GM19467 (cell line): ENCODE results near the gene A2M.

ENCODE experiments used
- ATAC-seq: cut with Tn5 transposase; IDR thresholded peaks from one replicate; pipeline ENCODE4 v1.9.1; 2021; ENCODE audit warnings: mild to moderate bottlenecking, moderate library complexity; ENCODE audit not compliant: unreplicated experiment

A2M gene

DNA sequence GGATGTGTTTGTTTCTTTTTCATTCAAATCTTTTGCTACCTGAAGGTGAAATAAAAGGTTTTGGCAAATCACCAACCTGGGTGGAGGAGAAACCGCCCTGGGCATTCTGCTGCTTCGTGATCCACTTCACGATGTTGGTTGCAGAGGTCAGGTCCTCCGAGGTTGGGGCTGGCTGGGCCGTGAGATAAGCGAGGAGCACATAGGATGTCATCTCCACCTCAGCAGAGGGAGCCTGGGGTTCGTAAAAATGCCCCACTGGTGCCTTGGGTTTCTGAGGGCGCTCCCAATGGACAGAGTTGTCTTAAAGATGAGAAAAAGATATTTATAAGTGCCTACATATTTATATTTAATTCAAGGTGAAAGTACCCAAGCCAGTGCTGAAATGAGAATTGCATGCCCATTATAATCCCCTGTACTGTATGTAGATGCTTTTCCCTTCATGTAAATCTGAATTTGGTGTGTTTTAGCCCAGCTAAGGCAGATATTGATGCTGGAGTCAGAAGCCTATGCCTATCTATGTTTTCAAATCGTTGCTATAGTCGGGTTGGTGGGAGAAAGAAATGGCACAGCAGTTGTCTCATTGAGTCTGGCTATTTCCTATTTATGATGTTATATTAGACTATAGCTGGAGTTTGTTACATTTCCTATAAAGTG is 41.1 kb downstream of the A2M start:
- ATAC-seq: no peak

DNA sequence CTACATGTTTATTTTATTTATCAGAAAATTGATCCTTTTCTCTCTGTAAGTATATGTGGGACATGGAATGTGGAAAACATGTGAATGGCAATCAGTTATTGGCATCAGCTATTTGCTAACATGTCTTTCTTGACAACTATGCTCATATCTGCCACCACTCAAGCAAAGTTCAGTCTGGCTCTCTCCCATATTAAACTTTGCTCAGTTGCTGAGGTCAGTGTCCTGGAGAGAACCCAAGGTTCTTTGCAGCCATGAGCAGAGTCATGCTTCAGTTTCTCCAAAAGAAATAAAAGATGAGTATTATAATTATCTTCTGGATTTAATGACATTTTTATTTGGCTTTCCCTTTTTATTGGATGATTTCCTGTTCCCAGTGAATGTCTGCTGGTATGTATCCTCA is 42.6 kb downstream of the A2M start:
- no peak for ATAC-seq

DNA sequence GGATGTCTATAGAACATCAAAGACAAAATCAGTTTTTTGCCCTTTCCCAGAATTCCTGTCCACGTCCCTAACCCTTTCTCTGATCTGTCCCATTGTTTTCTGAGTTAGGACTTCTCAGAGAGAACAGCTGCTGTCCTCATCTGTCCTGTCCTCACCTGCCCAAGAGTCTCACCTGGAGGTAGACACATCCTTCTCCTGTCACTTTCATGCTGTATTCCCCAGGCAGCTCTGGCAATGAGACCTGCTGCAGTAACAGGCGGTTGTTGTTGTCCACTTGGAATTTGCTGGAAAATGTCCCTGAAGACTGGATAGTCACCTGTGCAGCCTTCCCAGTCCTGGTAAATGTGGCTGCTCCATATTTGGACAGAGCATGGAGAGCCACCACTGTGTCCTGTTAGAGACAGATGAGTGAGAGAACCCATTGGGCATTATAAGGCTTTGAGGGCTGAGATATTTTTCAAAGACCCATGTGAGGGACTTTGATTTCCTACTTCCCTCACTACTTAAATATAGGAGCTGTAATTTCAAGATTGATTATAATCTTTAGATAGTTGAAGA is 43.2 kb downstream of the A2M start:
- ATAC-seq: no peak

DNA sequence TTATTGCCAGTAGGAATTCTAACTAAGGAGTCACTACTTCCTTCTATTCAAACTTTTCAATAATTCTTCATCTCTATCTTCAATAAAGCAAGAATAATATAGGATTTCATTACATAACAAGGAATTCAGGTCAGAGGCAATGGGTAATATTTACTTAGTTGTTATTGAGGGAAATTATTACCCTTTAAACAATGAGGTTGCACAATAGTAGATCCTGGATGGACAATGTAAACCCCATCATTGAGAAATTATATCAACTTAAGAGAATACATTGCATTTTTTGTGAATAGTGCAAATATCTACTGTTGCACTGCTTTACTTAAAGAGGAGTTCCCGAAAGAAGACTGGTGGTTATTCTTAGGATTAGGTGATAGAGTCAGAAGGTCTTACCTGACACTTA is 43.8 kb downstream of the A2M start:
- no peak for ATAC-seq

DNA sequence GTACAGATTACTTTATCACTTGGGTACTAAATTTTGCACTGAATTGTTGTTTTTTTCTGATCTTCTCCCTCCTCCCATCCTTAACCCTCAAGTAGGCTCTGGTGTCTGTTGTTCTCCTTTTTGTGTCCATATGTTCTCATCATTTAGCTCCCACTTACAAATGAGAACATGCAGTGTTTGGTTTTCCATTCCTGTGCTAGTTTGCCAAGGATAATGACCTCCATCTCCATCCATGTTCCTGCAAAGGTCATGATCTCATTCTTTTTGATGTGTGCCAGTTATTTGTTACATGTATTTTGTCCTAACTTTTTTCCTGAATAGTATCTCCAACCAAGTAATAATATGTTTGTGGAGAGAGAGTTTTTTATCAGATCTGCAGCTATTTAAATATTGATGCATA is 44.2 kb downstream of the A2M start:
- no peak for ATAC-seq

DNA sequence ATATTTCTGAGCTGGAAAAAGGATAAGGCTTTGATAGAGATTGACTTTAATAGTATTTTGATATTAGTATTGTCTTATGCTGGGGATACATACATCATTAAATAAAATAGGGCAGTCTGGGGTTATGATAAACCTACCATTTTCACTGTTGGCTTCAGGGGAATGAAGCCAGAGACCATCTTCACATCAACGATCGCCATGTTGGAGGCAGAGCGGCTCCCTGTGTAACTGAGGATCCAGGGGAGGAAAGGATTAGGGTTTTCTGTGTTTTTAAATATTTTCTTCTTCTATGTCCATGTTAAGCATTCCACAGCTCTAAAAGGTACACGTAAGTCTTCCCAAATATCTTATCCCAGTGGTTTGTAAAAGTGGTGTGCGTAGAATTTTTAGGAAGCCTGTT is 45.4 kb downstream of the A2M start:
- ATAC-seq: no peak

DNA sequence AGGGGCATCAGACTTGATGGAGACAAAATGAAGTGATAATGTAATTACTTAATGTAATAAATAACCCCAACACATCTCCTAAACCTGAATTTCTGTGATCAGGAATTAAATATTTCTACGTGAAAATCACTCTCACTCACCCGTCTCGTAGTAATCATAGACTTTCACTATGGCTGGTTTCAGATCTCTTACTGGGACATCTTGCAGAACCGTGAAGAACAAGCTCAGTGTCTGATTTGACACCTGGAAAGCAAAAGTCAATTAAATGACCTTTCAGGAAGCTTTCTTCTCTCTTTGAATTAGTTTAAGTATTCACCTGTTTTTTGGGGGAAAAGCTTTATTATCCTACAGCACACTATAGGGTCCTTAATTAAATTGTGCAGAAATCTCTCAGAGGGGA is 47.1 kb downstream of the A2M start:
- ATAC-seq: no peak

DNA sequence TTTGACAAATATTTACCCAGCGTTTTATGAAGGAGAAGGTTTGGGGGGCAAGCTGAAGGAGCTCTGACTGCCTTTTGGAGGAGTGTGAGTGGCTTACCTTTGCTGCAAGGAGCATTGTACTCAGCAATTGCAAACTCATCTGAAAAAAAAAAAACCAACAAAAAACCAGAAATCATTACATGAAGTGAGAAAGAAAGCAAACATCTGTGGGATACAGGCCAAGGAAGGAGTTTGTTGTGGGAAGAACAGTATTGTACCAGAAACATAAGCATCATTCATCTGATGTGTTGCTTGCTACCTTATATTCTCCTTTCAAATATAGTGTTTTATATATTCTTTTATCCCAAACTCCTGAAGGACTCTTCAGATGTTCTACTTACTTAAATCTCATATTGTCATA is 47.6 kb downstream of the A2M start:
- ATAC-seq: no peak

DNA sequence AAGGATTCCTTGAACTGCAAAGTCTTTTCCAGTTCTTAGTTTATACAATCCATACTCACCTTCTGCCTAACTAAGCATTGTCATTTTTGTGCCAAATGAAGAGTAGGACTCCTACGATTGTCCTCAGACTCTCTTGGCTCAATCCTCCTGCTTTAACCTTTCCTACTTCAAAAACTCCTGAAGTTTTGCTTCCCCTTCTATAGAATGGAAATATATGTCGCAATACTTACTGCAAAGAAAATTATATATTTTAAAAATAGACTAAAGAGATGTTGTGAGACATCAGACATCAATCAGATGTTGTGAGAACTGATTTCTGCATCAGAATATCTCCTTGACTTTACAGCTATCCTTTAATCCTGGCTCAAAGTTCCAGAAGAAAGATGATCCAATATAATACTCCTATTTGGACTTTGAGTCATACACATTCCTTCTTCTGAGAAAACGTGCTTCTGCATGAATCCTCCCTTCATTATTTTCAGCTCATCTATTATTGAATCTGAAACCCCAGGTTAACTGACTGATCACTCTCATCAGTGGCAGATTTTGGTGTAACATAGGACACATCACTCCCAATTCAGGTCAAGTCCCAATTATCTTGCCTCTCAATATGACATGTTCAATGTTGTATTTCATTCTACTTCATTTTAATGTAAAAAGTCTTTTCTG is 48.8 kb downstream of the A2M start:
- no peak for ATAC-seq

DNA sequence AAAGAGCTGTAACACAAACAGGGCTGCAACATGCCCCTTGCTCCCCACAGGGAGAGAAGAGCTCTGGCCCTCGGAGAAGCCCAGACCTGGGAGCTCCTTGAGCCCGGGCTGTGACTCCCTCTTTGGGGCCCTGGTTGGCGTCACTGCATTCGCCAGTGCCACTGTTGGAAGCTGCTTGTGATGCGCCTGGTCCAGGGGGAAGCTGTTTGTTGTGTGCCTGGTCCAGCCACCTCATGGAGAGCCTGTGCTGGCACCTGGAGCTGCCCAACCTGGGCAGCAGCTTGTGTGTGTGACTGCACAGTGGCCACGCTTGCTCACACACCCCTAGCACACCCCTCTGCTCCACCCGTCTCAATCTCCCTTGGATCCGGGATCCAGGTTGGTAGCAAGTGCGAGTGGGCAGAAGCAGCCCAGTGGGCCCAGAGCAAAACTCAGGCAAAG is 49.5 kb downstream of the A2M start:
- no peak for ATAC-seq

DNA sequence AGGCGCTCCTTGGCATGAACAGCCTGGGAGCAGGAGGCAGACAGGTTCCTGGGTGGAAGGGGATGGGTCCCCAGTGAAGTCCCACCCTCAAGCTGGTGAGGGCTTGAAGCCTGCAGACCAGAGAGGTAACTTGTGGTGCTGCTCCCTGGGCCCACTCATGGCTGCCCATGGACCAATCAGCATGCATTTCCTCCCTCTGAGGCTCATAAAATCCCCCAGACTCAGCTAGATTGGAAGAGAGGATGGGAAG is 50.2 kb downstream of the A2M start:
- ATAC-seq: no peak

DNA sequence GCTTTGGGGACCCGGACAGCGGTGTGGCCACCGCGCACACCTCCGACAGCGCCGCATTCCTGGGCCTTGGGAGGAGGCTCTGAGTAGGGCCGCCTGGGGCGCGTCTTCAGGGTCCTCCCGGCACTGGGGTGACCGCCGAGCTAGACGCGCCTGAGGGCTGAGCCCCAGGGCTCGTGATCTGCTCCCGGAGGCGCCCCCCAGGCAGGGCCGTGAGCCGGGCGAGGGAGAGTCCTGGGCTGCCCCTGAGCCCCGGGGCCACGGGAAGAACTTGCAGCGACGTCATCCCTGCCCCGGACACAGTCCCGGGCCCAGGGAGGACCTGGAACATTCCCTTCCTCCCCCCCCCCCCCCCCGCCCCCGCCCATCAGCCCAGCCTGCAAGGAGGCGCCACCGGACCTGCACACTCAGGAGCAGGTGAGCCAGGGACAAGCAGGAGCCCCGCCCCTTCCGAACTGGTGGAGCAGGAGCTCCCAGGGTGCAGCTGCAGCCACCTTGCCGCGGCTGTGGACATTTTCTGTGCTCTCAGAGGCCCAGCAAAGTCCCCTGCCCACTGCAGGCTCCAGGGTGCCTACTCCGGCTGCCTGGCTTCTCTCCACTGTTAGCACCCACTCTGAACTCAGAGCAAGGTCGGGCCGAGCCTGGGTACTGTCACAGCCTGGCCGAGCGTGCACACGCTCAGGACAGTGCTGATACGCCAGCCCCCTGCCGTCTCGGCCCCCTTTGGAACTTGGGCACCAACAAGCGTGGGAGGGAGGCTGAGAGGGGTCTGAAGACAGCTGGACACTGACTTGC is 50.7 kb downstream of the A2M start:
- no peak for ATAC-seq

DNA sequence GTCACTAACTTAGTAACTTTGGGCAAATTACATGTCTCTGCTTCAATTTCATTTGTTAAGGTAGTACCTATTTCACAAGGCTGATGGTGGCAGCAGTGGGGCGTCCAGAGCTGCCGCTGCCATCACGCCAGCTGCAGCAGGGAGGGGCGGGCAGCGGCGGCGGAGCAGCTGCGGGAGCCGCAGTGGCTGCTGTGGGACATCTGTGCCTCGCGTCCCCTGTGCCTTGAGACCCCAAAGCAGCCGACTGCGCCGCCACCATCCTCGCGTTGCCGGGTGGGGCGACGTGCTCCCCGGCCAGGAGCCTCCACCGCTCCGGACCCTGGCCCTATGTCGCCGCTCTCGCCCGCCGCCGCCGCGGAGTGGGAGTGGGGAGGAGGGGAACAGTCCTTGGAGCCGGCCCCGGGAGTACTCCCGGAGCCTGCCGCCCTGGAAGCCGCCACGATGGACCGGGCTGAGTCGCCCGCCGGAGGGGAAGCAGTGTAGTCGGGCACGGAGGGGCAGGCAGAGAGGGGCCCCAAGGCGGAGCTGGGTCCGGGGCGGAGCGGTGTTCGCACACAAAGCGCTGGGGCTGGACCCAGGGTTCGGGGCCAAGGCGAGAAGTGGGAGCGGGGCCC is 51.4 kb downstream of the A2M start:
- no peak for ATAC-seq

DNA sequence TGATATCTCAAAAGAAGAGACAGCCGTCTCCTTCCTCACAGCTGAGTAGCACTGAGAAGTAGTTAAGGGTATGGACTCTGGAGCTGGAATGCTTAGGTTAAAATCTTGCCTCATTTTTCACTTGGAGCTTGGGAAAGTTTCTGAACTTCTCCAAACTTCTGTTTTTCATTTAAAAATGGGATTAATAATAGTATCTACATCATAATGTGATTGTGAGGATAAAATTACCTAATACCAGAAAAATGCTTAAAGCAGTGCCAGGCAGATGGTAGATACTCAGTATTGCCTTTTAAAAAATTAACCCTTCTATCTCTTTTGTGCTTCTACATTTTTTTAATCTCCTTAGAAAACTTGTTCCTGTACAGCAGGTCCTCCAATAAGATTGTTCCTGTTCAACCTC is 63.1 kb downstream of the A2M start:
- ATAC-seq: no peak

DNA sequence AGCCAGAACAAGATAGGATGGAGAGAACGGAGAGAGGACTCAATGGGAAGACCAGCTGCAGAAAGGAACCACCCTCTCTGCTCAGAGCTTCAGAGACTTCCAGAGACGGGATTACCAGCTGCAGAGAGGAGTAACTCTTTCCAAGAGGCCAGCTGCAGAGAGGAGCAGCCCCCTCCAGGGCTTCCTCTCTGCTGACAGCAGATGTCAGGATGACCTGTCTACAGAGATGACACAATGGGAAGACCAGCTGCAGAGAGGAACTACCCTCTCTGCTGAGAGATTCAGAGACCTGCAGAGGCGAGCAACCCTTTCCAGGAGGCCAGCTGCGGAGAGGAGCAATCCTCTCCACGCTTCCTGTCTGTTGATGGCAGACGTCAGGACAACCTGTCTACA is 64.6 kb downstream of the A2M start:
- no peak for ATAC-seq

DNA sequence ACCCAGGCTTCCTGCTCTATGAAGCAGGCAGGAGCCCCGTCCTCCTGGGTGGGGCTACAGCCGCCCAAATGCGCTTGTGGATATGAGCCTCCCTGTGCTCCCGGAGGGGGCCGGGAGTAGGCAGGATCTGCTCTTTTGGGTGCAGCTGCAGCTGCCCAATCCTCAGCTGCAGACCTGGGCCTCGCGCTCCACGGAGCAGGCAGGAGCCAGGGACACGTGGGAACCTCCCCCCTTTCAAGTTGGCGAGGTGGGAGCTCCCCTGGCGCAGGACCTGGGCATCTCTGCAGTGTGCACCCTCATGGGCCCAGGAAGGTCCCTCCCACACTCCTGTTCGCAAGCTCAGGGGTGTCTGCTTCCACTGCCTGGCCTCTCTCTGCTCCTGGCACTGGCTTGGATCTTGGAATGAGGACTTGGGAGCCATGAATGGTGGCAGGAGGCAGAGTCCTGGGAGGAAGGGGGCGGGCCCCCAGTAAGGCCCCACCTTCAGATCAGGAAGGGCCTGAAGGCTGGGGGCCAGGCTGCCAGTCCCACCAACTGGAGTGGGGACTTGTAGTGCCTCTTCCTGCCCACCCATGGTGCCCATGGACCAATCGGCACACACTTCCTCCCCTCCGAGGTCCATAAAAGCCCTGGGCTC is 65.1 kb downstream of the A2M start:
- ATAC-seq: no peak

DNA sequence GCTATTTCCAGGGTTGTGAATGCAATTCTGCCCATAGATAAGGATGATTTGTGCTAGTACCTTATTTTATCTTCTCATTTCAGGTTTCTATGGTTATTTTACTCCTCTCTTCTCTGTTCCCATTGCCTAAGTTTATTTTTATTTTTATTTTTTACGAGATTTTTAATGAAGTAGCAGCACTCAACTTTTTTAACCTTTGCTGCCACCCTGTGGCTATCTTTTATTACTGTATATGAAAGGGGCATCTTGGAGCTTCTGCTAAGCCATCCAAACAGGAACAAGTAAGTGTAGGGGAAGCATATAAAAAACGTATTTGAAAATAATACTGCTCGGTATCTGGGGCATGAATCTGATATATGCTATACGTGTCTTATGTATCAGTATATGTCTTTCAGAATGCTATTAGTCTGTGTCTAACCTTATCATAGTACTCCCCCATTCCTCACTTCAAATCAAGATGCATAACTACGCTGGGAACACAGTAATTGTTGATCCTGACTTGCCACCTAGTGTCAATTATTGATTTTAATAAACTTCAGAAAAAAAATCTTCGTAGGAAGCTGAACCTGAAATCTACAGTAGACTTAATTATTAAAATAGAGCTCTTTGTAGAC is 66.1 kb downstream of the A2M start:
- ATAC-seq: no peak

DNA sequence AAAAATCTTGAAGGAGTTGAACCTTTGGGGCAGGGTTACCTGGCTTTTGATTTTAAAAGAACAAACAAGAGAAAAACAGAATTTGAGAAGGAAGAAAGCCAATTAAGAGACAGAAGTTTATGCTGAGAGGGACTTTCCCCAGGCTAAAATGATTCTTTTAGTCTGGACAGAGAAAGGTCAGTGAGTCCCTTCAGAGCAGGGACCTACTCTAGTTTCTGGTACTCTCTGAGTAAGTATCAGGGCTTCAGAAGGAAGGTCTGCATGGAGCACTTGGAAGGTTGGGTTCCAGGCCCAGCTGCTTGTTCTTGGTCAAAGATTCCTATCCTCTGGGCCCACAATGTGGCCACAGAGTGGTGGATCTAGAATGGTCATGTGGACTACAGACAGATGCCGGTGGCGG is 66.8 kb downstream of the A2M start:
- no peak for ATAC-seq

DNA sequence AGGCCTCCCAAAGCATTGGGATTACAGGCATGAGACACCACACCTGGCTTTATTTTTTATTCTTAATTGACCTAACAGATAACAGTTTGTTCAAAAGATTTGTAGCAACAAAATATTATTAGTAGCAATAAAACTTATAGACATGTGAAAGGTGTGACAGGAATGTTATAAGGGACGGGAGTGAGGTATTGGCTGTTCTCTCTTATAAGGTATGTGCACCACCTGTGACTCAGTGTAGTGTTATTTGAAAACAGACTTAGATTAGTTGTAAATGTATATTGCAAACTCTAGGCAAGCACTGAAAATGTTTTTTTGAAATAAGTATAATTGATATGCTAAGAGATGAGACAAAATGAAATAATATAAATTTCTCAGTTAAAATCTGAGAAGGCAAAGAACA is 68.6 kb downstream of the A2M start:
- no peak for ATAC-seq

DNA sequence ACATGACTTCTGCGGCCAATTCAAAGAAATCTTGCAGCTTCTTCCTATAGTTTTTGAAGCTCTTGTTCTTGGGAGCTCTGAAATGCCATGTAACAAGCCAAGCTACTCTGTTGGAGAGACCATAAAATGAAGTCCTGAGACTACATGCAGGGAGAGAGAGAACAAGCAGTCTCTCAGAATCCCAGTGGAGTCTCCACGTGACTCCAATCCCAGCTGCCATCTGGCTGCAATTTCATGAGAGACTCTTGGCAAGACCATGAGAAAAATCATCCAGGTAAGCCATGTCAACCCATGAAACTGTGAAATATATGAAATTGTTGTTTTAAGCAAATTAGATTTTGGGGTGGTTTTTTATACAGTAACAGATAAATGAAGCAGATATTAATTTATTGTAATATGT is 72.0 kb downstream of the A2M start:
- no peak for ATAC-seq

DNA sequence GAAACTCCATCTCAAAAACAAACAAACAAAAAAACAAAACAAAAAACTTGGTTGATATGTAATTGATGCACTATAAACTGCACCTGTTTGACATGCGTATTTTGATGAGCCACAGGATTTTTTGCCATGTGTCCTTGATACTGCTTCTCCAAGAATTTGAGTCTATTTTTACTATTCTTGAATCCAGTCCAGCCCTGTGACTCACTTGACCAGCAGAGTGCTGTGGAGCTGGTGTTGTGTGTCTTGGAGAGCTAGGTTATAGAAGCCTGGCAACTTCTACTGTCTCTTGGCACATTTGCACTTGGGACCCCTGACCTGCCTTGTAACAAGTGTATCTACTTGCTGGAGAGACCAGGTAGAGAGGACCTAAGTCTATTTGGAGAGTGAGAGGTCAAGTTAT is 74.4 kb downstream of the A2M start:
- no peak for ATAC-seq
